ENCODE measurements around the gene SLC7A4.

SLC7A4 gene

DNA sequence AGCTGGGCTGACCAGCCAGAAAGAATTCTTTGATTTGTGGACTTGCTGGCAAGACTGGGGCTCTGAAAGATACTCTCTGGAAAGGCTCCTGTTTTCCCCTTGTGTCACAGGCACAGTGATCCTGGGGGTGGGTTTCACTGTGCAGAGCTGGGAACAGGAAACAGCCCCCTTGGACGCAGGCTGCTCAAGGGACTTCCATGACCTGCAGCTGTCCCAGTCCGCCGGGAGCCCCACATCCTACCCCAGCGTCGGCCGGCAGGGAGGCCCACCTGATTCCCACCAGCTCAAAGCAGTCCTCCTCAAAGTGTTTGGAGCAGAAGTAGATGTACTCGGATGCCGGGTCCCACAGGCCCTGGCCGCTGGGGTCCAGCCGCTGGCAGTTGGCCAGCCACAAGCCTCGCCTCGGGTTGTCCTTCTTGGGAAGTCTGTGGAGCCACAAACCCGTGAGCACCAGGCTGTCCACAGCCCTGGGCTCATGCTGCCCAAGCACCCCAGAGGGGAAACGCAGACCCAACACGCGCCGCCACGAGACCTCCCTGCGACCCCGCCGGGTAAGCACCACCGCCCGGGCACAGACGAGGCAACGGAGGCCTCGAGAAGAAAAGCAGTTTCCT lies 31.3 kb downstream of the SLC7A4 start:
- no peak for TF ChIP-seq CTCF (IDR thresholded peaks at IDR 0.05; ENCODE audit: low read depth, low read length)
- H3K4me3 ChIP-seq (replicated peaks in 1 of 2; ENCODE audit: low read depth in 2 of 2, low read length in 2 of 2) = peak overlapping the region; percentile 80 to 84
- DNase-seq (ENCODE audit: low read depth in 2 of 2) = no peak

- TF ChIP-seq CTCF (IDR thresholded peaks at IDR 0.05; ENCODE audit: low read depth, low read length) = no peak
- no peak for DNase-seq (ENCODE audit: low read depth in 2 of 2)
- H3K4me3 ChIP-seq (replicated peaks in 1 of 2; ENCODE audit: low read depth in 2 of 2, low read length in 2 of 2) = peak overlapping the region; percentile 80 to 84
Observed at GRCh38 chr22:21000207-21000986, 32.0 kb downstream of the SLC7A4 start.

DNA sequence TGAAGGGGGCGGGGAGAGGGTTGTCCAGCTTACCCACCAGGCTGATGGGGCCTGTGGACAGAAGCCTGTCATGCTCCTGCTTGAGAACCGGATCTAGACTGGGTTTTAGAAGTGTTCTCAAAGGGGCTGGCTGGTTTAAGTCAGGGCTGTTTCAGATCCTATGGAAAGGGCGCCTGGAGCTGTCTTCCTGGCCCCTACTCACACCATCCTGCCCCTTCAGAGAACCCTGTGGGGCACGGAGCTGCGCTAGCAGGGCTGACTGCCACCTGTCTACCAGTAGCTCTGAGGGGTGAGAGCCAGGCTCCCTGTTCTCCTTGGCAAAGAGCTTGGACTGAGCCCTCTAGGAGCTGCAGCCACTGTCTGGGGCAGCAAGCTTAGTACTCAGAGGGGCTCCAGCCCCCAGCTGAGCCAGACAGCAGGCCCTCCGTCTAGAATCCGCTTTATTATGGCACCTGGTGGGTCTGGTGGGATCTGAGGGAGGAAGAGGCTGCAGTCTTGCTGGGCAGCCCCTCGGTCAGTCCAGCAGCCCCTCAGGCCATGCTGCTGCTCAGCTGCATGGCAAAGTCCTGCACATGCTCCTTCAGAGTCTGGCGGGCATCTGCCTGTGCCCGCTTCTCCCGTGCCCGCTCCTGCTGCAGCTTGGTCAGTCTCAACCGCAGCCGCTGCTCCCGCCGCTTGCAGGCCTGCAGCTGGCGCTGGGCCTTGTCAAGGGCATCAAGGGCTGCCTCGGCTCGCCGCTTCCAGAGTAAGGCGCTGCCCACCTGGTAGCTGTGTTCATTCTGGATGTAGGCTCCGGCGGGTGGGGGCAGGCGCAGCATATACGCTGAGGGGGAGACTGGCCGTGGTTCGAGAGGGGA lies 32.8 kb downstream of the SLC7A4 start:
- DNase-seq (ENCODE audit: low read depth in 2 of 2) = no peak
- H3K4me3 ChIP-seq (replicated peaks in 1 of 2; ENCODE audit: low read depth in 2 of 2, low read length in 2 of 2) = no peak overlapping the region
- TF ChIP-seq CTCF (IDR thresholded peaks at IDR 0.05; ENCODE audit: low read depth, low read length) = no peak

DNA sequence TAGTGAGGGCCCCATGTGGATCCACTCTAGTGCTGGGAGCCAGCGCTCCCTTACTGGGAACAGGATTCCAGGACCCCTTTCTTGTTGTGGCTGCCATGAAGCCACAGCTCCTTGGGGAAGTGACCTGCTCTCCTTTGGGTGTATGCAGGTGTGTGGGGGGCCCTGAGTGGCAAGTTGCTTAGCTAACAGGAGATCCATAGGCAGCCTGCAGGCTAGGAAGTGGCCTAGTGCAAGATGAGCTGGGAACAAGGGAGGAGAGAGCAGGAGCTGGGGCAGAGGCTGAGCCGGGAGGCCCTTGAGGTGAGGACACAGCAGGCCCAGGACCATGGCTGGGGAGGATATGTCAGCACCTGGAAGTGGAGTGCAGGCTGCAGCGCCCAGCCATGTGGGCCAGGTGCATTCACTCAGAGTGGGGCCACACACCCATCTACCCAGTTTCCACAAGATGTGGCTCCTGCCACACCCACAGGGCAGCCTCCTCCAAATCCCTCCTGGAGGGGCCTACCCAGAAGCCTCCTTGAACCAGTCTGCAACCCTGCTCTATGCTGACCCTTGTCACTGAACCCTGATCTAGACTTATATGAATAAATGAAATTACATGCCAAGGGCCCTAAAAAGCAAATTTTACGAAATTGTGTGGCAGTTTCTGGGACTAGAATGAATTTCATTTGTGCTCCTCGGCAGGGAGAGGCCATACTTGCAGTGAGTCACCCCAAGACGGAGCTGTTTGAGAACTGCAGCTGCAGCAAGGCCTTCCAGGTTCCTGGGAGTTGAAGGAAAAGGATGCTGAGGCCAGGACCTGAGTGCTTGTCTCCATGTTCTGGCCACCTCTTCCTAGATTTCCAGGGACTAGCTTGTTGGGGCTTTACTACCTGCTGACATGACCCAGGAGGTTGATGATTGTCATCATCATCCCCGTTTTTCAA lies 33.7 kb downstream of the SLC7A4 start:
- TF ChIP-seq CTCF (IDR thresholded peaks at IDR 0.05; ENCODE audit: low read depth, low read length) = no peak
- no peak overlapping the region for H3K4me3 ChIP-seq (replicated peaks in 1 of 2; ENCODE audit: low read depth in 2 of 2, low read length in 2 of 2)
- DNase-seq (ENCODE audit: low read depth in 2 of 2) = peak in 1 of 2 donors; percentile 44

DNA sequence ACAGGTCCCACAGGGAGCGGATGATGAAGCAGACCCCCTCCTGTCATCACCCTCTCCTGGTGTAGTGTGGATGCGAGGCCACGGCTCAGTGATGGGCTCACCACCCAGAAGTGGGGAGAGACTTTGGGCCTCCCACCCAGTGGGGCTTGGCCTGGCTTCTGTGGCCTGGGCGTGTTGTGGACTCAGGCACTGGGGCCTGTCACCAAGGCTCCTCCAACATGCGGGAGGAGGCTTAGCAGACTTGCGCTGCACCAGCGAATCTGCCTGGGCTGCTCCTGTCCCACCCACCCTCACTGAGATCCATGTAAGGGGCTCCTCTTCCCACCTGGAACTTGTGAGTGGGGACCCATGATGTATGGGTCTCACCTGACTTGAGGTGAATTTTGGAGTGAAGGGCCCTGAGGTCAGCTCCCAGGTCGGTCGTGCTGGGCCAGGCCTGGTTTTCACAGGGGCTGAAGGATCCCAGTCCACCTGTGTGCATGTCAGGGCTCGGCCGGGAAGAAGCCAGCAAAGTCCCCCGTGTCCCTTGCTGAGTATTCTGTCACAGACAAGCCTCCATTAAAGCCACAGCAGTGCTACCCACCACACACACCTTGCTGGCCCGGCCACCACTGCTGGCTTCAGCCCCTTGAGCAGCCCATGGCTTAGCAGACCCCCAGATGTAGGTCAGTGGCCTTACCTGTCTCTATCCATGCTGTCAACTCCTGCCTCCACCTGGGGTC lies 34.7 kb downstream of the SLC7A4 start:
- H3K4me3 ChIP-seq (replicated peaks in 1 of 2; ENCODE audit: low read depth in 2 of 2, low read length in 2 of 2) = no peak overlapping the region
- TF ChIP-seq CTCF (IDR thresholded peaks at IDR 0.05; ENCODE audit: low read depth, low read length) = no peak
- DNase-seq (ENCODE audit: low read depth in 2 of 2) = no peak
